H1 (cell line): ENCODE measurements around the gene NDUFA12. TPM values are rescaled to one million over a fixed set of nuclear protein-coding genes. Genes with fewer than 3 reads are reported as not detected.

Experiments
- ASH2L ChIP-seq: fragments of 200-600, 300-600 bp; sonication (generic); IDR thresholded peaks from one replicate; pipeline ENCODE4 v1.7.1; 2017; ENCODE audit warnings: low read length
- CBX5 ChIP-seq: fragments of 300-800, 300-1000 bp; sonication (generic); IDR thresholded peaks from 2 replicates; pipeline ENCODE4 v1.7.1; 2016; ENCODE audit warnings: antibody characterized with exemption, low read length, low read depth
- CBX8 ChIP-seq: fragments of 300-800, 300-1000 bp; sonication (generic); IDR thresholded peaks from 2 replicates; pipeline ENCODE4 v1.7.1; 2016; ENCODE audit warnings: low read depth, low read length, borderline replicate concordance
- EZH2 ChIP-seq: fragments of 200-600 bp; sonication (generic); IDR thresholded peaks from 2 replicates; pipeline ENCODE4 v1.7.1; 2012; ENCODE audit warnings: low read depth, mild to moderate bottlenecking, moderate library complexity, low read length, inconsistent platforms; ENCODE audit not compliant: severe bottlenecking
- GABPA ChIP-seq: IDR thresholded peaks from 2 replicates; pipeline ENCODE4 v1.6.1; 2011; ENCODE audit warnings: mild to moderate bottlenecking, low read length, moderate library complexity, borderline replicate concordance; ENCODE audit not compliant: insufficient read depth
- GTF2F1 ChIP-seq: IDR thresholded peaks from 2 replicates; pipeline ENCODE4 v1.6.1; 2012; ENCODE audit warnings: low read depth, low read length, improper control_type of control experiment, borderline replicate concordance
- HDAC2 ChIP-seq, 2 experiments: fragments of 300-600 bp in 1 of 2; sonication (generic) in 1 of 2; IDR thresholded peaks; 2 replicates each; pipeline ENCODE4 v1.6.1; 2011 to 2012; ENCODE audit warnings: low read depth in 2 of 2, low read length in 2 of 2, mild to moderate bottlenecking in 2 of 2, moderate library complexity in 2 of 2, borderline replicate concordance in 1 of 2, inconsistent platforms in 1 of 2
- KDM5A ChIP-seq: fragments of 200-600 bp; IDR thresholded peaks from 2 replicates; pipeline ENCODE4 v1.7.1; 2012; ENCODE audit warnings: mild to moderate bottlenecking, low read length, inconsistent platforms, mixed read lengths
- NRF1 ChIP-seq: IDR thresholded peaks from 2 replicates; pipeline ENCODE4 v1.6.1; 2011; ENCODE audit warnings: mild to moderate bottlenecking, low read depth, low read length, improper control_type of control experiment
- PHF8 ChIP-seq: fragments of 200-600 bp; sonication (generic); conservative IDR thresholded peaks from 2 replicates; pipeline ENCODE4 v1.7.1; 2012; ENCODE audit warnings: low read depth, mild to moderate bottlenecking, inconsistent platforms, low read length, moderate library complexity
- POLR2A ChIP-seq, 2 experiments: IDR thresholded peaks; 1 replicate in 1 of 2; 2 replicates in 1 of 2; pipeline ENCODE4 v1.6.1; 2011; ENCODE audit warnings: low read depth in 2 of 2, low read length in 2 of 2, mild to moderate bottlenecking in 2 of 2; ENCODE audit errors: control extremely low read depth in 1 of 2
- POU5F1 ChIP-seq: IDR thresholded peaks from 2 replicates; pipeline ENCODE4 v1.6.1; 2011; ENCODE audit warnings: low read depth, mild to moderate bottlenecking, low read length, moderate library complexity
- RBBP5 ChIP-seq: IDR thresholded peaks from 2 replicates; pipeline ENCODE4 v1.7.1; 2012; ENCODE audit warnings: low read depth, mild to moderate bottlenecking, inconsistent platforms, low read length, moderate library complexity, borderline replicate concordance
- RFX5 ChIP-seq: IDR thresholded peaks from 2 replicates; pipeline ENCODE4 v1.6.1; 2011; ENCODE audit warnings: low read depth, low read length, improper control_type of control experiment, borderline replicate concordance
- RNF2 ChIP-seq: fragments of 200-900, 300-1000 bp; sonication (generic); IDR thresholded peaks from 2 replicates; pipeline ENCODE4 v1.7.1; 2016; ENCODE audit warnings: borderline replicate concordance, low read depth, mild to moderate bottlenecking, antibody characterized with exemption, low read length; ENCODE audit not compliant: poor library complexity, severe bottlenecking; ENCODE audit errors: missing control alignments
- SAP30 ChIP-seq: fragments of 300-600 bp; sonication (generic); IDR thresholded peaks from 2 replicates; pipeline ENCODE4 v1.7.1; 2012; ENCODE audit warnings: low read length, moderate library complexity, mild to moderate bottlenecking, inconsistent platforms; ENCODE audit not compliant: insufficient read depth, insufficient replicate concordance
- SIRT6 ChIP-seq: IDR thresholded peaks from one replicate; pipeline ENCODE4 v1.7.1; 2012; ENCODE audit warnings: low read length, inconsistent platforms
- SIX5 ChIP-seq: IDR thresholded peaks from 2 replicates; pipeline ENCODE4 v1.6.1; 2011; ENCODE audit warnings: mild to moderate bottlenecking, low read depth, low read length
- SP2 ChIP-seq: IDR thresholded peaks from 2 replicates; pipeline ENCODE4 v1.6.1; 2012; ENCODE audit warnings: mild to moderate bottlenecking, low read length, inconsistent platforms
- TBP ChIP-seq: IDR thresholded peaks from 2 replicates; pipeline ENCODE4 v1.6.1; 2011; ENCODE audit warnings: low read depth, low read length, improper control_type of control experiment
- TCF12 ChIP-seq: IDR thresholded peaks from 2 replicates; pipeline ENCODE4 v1.6.1; 2011; ENCODE audit warnings: low read depth, mild to moderate bottlenecking, low read length
- polyA plus RNA-seq, 7 experiments: library from polyadenylated mRNA; depleted of rRNA in 3 of 7; stranded (reverse) in 5 of 7; unstranded in 2 of 7; fragments of >200 nt in 5 of 7; fragments of 200-250 nt in 2 of 7; gene quantifications; 1 replicate in 5 of 7; 2 replicates in 1 of 7; 4 replicates in 1 of 7; pipeline versions ENCODE4 v1.2.1 to v1.2.3, GENCODE V29; 2011 to 2013; ENCODE audit warnings: missing spikeins in 2 of 7, mixed read lengths in 2 of 7
- total RNA-seq: library from RNA; stranded (reverse); fragmentation: NEBNext Ultra II Directional; extraction: Animal tissue kit (Norgen Biotek cat#: 25700); gene quantifications from 2 replicates; pipeline ENCODE4 v1.2.1, GENCODE V29; 2021
- TF ChIP-seq, protein P1 (sequence below): IDR thresholded peaks from 2 replicates; pipeline ENCODE4 v1.6.1; 2011; ENCODE audit warnings: low read depth, mild to moderate bottlenecking, low read length; ENCODE audit not compliant: insufficient read depth
- TF ChIP-seq, protein P2 (sequence below): IDR thresholded peaks from 2 replicates; pipeline ENCODE4 v1.6.1; 2011; ENCODE audit warnings: low read length, improper control_type of control experiment

Gene NDUFA12
- total and polyA plus RNA-seq, 2 of the 8 experiments (the other 6 are each of a cell fraction or from before 2014, with no cell fraction given): 98.1 to 157 TPM

DNA sequence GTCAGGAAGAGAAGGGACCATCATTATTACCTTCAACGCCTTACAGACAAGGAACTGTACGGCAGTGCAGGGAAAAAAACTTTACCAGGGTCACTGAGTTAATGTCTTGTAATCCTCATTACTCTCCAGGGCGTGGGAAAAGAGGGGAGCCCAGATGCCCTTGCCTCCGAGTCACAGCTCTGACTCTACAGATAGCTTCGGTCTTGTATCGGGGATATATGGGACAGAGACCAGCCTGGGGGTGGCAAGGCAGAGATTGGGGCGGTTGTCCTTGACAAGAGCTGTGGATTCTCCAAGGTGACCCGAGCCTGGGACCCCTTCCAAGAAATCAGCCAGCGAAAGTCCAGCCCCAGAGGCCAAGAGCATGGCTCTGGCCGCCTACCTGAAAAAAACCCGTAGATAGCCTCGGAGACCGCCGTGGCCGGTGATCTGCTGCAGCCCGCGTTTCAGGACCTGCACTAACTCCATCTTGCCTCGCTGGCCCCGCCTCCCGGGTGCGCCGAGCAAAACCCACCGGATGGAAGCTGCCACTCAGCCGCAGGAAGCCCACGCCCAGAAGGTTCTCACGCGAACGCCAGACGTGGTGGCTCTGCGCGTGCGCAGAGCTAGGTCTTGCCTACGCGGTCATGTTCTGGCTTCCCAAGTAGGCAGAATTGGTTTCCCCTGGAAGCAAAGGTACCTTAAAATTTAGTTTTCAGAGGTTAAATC, at the start of gene NDUFA12 (continued):
- TF ChIP-seq, protein P1, sequence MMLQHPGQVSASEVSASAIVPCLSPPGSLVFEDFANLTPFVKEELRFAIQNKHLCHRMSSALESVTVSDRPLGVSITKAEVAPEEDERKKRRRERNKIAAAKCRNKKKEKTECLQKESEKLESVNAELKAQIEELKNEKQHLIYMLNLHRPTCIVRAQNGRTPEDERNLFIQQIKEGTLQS: no peak
- peak; percentile 54 for TF ChIP-seq SAP30
- no peak for TF ChIP-seq POU5F1
- TF ChIP-seq CBX8: no peak
- TF ChIP-seq TBP: peak; percentile 90
- TF ChIP-seq SP2: no peak
- peak; percentile 98 for TF ChIP-seq PHF8
- no peak; the same call in 1 of the 2 replicates for TF ChIP-seq KDM5A
- TF ChIP-seq RNF2: no peak
- no peak for TF ChIP-seq CBX5
- TF ChIP-seq EZH2: no peak
- TF ChIP-seq GABPA: peak; percentile 70; the same call in 1 of the 2 replicates
- no peak for TF ChIP-seq SIRT6
- no peak for TF ChIP-seq RBBP5
- peak; percentile 94 for TF ChIP-seq NRF1
- TF ChIP-seq, protein P2, sequence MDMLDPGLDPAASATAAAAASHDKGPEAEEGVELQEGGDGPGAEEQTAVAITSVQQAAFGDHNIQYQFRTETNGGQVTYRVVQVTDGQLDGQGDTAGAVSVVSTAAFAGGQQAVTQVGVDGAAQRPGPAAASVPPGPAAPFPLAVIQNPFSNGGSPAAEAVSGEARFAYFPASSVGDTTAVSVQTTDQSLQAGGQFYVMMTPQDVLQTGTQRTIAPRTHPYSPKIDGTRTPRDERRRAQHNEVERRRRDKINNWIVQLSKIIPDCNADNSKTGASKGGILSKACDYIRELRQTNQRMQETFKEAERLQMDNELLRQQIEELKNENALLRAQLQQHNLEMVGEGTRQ: no peak
- no peak for TF ChIP-seq RFX5
- TF ChIP-seq ASH2L: peak; percentile 52
- TF ChIP-seq SIX5: no peak
- peak; percentile 96 to 97 for TF ChIP-seq POLR2A (IDR thresholded peaks at IDR 0.05; ENCODE audit: control extremely low read depth in 1 of 2, low read depth in 2 of 2, low read length in 2 of 2)
- TF ChIP-seq TCF12: no peak
- TF ChIP-seq HDAC2 (IDR thresholded peaks at IDR 0.05; ENCODE audit: borderline replicate concordance in 1 of 2, low read depth in 2 of 2, low read length in 2 of 2): peak; percentile 26 to 62; a peak in 1 of 4 replicates
- TF ChIP-seq GTF2F1: no peak
